ENCODE results near the gene MAML3.

The MAML3 gene

DNA sequence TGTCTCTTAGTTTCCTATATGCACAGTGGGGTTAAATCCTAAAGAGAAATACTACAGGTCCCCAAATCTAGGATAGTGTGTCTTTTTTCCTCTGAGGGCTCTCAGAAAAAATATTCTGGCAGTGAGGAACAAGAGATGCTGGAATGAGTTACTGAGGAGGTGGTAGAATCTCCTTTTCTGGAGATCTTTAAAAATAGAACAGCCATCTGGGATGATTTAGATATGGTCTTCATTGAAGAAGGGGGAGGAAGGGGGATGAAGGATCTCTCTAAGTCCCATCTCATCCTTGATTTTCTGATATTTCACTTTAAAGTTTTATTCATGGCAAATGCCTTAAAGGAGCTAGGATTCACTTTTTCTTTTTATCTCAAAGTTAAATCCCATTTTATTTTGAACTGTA, 235.0 kb downstream of the MAML3 start:
- Histone ChIP-seq H3K27me3 (ENCODE audit: low read depth, low read length) (peaks cover 72% of the 10 kb centered on the region), H3K9ac (ENCODE audit: low read length) (no peak overlapping the region), H2AFZ (ENCODE audit: low read depth, low read length) (no peak overlapping the region), H3K4me2 (ENCODE audit: low read length) (no peak overlapping the region), H3K79me2 (ENCODE audit: low read length) (no peaks in the 10 kb centered on the region), H3K9me3 (ENCODE audit: insufficient read depth, low read length) (no peaks in the 10 kb centered on the region), H4K20me1 (ENCODE audit: insufficient read depth, low read length) (no peaks in the 10 kb centered on the region), H3K4me1 (ENCODE audit: low read length) (no peaks in the 10 kb centered on the region), H3K27ac (ENCODE audit: low read length) (no peak overlapping the region), H3K4me3 (ENCODE audit: low read length) (no peak overlapping the region), H3K36me3 (replicated peaks; ENCODE audit: low read depth, low read length) (no peaks in the 10 kb centered on the region)
- no peak for TF ChIP-seq EZH2phosphoT487 (IDR thresholded peaks at IDR 0.05; ENCODE audit: low read depth)
- no peak for TF ChIP-seq CTCF (IDR thresholded peaks at IDR 0.05; ENCODE audit: low read depth, low read length)

DNA sequence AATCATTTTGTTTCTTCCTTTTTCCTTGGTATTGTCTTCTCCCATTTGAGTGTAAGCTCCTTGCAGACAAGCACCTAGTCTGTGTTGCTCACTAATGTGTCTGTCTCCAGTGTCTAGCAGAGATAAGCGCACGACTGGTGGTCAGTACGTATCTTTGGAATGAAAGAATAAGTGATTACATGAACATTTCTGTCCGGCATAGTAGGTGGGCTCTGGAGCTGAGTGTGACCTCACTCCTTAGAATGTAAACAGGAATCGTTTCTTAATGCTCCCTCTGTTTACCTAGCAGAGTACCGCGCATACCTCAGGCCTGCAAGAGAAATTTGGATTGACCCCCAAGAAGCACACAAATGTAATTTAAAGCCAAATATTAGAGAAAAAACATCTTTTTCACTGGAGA, 235.4 kb downstream of the MAML3 start:
- Histone ChIP-seq H3K9me3 (ENCODE audit: insufficient read depth, low read length) (no peaks in the 10 kb centered on the region), H2AFZ (ENCODE audit: low read depth, low read length) (no peak overlapping the region), H3K27ac (ENCODE audit: low read length) (no peak overlapping the region), H4K20me1 (ENCODE audit: insufficient read depth, low read length) (no peaks in the 10 kb centered on the region), H3K4me1 (ENCODE audit: low read length) (no peaks in the 10 kb centered on the region), H3K4me3 (ENCODE audit: low read length) (no peak overlapping the region), H3K27me3 (ENCODE audit: low read depth, low read length) (peaks cover 69% of the 10 kb centered on the region), H3K36me3 (replicated peaks; ENCODE audit: low read depth, low read length) (no peaks in the 10 kb centered on the region), H3K4me2 (ENCODE audit: low read length) (no peak overlapping the region), H3K9ac (ENCODE audit: low read length) (no peak overlapping the region), H3K79me2 (ENCODE audit: low read length) (no peaks in the 10 kb centered on the region)
- no peak for TF ChIP-seq CTCF (IDR thresholded peaks at IDR 0.05; ENCODE audit: low read depth, low read length)
- TF ChIP-seq EZH2phosphoT487 (IDR thresholded peaks at IDR 0.05; ENCODE audit: low read depth) = no peak

DNA sequence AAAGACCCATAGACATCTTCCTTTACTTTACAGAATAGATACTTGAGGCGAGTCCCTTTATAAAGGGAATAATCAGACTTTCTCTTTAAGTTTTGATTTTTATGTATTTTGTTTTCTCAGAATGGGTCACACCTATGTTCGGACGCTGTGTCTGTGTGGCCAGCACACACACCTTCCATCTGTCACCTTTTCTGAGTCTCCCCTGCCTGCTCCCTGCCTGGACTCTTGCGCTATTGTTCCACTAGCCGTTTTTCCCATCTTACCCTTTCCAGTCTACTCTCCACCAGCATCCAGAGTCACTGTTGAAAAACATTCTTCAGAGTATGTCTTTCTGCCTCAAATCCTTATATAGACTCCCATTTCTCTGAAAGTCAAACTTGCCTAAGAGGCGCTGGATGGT, 236.1 kb downstream of the MAML3 start:
- H3K4me2 ChIP-seq (ENCODE audit: low read length) = no peak overlapping the region
- TF ChIP-seq CTCF (IDR thresholded peaks at IDR 0.05; ENCODE audit: low read depth, low read length) (no peak), EZH2phosphoT487 (IDR thresholded peaks at IDR 0.05; ENCODE audit: low read depth) (no peak)
- no peaks in the 10 kb centered on the region for H3K36me3 ChIP-seq (replicated peaks; ENCODE audit: low read depth, low read length)
- no peaks in the 10 kb centered on the region for H4K20me1 ChIP-seq (ENCODE audit: insufficient read depth, low read length)
- H3K4me1 ChIP-seq (ENCODE audit: low read length) = no peaks in the 10 kb centered on the region
- H3K27ac ChIP-seq (ENCODE audit: low read length) = no peak overlapping the region
- H3K4me3 ChIP-seq (ENCODE audit: low read length) = no peak overlapping the region
- H3K79me2 ChIP-seq (ENCODE audit: low read length) = no peaks in the 10 kb centered on the region
- no peaks in the 10 kb centered on the region for H3K9me3 ChIP-seq (ENCODE audit: insufficient read depth, low read length)
- H3K27me3 ChIP-seq (ENCODE audit: low read depth, low read length) = peaks cover 70% of the 10 kb centered on the region
- no peak overlapping the region for H2AFZ ChIP-seq (ENCODE audit: low read depth, low read length)
- no peak overlapping the region for H3K9ac ChIP-seq (ENCODE audit: low read length)

DNA sequence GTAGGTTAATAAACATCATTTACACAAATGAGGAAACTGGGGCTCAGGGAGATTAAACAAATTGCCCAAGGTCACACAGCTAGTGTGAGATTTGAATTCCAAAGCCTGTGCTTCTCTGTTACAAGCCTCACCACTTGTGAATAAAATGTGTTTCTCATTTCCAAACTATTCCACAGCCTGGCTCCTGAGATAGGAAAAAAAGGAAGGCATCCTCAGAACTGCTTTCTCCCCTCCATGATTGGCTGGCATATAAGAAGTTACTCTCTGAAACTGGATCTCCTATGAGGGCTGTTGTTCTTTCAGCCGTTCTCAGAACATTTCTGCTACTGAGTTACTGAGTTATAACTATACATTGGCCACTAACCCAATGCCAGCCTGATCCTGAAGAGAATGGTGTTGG, 237.9 kb downstream of the MAML3 start:
- no peak overlapping the region for H2AFZ ChIP-seq (ENCODE audit: low read depth, low read length)
- no peak overlapping the region for H3K27ac ChIP-seq (ENCODE audit: low read length)

More for the DNA sequence above, 237.9 kb downstream of the MAML3 start:
- Histone ChIP-seq H3K4me3 (ENCODE audit: low read length) (no peak overlapping the region), H3K4me1 (ENCODE audit: low read length) (no peaks in the 10 kb centered on the region), H3K9me3 (ENCODE audit: insufficient read depth, low read length) (no peaks in the 10 kb centered on the region), H3K9ac (ENCODE audit: low read length) (no peak overlapping the region), H3K79me2 (ENCODE audit: low read length) (no peaks in the 10 kb centered on the region), H3K27me3 (ENCODE audit: low read depth, low read length) (peaks cover 67% of the 10 kb centered on the region), H3K4me2 (ENCODE audit: low read length) (no peak overlapping the region), H3K36me3 (replicated peaks; ENCODE audit: low read depth, low read length) (no peaks in the 10 kb centered on the region), H4K20me1 (ENCODE audit: insufficient read depth, low read length) (no peaks in the 10 kb centered on the region)
- TF ChIP-seq CTCF (IDR thresholded peaks at IDR 0.05; ENCODE audit: low read depth, low read length) = no peak
- TF ChIP-seq EZH2phosphoT487 (IDR thresholded peaks at IDR 0.05; ENCODE audit: low read depth) = no peak
